ENCODE measurements around the gene HIVEP1.

The HIVEP1 gene

DNA sequence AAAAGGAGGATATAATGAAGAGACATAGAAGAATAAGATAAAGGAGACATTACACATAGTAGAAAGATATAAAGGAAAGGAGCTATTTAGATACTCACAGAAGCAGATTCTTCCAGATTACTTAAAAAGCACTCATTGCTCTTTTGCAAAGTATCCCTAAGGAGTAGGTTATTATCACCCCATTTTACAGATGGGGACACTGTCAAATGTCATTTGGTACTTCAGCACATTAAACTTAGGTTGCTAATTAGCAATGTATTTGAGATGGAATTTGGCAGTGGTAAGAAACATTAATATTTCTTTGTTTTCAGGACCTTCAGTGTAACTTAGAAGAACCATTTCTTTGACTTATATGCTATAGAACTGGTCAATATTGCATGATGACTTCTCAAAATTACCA is 11.9 kb upstream of the HIVEP1 start:
- Histone ChIP-seq H3K27ac (ENCODE audit: low read depth, low read length) (no peak overlapping the region), H3K4me3 (ENCODE audit: low read length) (no peak overlapping the region), H3K4me1 (ENCODE audit: control insufficient read depth, insufficient read depth, low read length) (no peaks in the 10 kb centered on the region), H3K27me3 (ENCODE audit: control insufficient read depth, insufficient read depth, low read length) (no peaks in the 10 kb centered on the region), H3K9ac (ENCODE audit: low read length) (no peak overlapping the region), H3K36me3 (ENCODE audit: control insufficient read depth, insufficient read depth, low read length) (no peaks in the 10 kb centered on the region)

DNA sequence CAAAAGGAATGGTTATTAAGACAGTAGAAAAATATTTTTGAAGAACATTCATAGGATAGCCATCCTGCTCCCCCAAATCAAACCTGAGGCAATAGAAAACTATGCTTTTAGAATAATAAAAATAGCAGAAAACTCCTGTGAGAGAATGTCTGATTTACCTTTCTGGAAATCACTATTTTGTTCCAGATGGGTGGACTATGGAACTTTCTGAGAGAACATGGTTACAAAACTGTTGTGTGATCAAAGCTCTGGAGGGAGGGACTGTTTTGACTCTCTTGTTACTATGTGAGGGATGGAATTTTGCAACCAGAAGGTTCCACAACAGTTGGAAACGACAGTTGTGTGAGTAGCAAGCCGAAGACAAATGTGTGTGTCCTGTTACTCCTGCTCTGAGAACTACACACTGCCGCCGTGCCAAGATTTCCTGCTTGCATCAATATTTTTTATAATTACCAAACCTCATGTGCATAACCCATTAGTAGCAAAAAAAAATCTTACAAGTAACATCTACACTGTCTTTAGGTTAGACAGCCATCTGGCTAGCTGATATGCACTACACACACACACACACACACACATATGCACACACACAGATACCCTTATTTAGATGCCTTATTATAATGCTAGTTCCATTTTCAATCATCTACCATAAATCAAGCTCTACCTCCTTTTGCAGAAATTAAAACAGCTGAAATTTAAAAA is 11.0 kb upstream of the HIVEP1 start:
- Histone ChIP-seq H3K4me3 (ENCODE audit: low read length) (no peak overlapping the region), H3K36me3 (ENCODE audit: control insufficient read depth, insufficient read depth, low read length) (no peaks in the 10 kb centered on the region), H3K9ac (ENCODE audit: low read length) (no peak overlapping the region), H3K27ac (ENCODE audit: low read depth, low read length) (no peak overlapping the region), H3K27me3 (ENCODE audit: control insufficient read depth, insufficient read depth, low read length) (no peaks in the 10 kb centered on the region), H3K4me1 (ENCODE audit: control insufficient read depth, insufficient read depth, low read length) (no peaks in the 10 kb centered on the region)

DNA sequence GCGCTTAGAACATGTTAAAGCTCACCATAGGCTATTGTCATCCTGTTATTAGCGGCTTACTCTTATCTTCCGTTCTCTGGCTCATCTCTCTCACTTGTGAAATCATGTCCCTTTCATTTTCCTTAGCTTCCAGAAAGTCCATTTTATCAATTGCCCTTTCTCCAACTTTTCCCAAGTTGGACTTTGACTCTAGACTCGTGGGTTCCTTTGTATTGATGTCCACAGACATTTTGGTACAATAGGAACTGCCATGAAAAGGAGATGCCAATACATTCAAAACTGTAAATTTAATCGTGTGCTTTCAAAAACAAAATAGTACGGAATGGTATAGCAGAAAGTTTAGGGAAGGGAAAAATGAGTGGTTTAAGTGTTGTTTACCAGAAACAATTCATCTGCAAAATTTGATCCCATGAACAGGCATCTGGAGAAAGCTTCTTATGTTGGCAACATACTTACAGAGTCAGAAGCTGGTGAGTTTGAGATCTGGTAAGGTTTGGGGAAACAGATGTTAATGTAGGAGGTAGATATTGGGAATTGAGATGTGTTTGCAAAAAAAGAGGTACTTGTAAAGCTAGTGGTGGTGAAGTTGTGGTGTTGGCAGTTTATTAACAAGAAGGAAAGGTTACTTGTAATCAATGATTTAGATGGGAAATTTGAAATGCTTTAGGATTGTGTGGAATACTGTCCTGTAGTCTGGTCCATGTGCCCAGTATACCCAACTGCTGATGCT is 10.2 kb upstream of the HIVEP1 start:
- no peak overlapping the region for H3K4me3 ChIP-seq (ENCODE audit: low read length)
- no peaks in the 10 kb centered on the region for H3K36me3 ChIP-seq (ENCODE audit: control insufficient read depth, insufficient read depth, low read length)
- no peak overlapping the region for H3K27ac ChIP-seq (ENCODE audit: low read depth, low read length)
- no peak overlapping the region for H3K9ac ChIP-seq (ENCODE audit: low read length)
- H3K27me3 ChIP-seq (ENCODE audit: control insufficient read depth, insufficient read depth, low read length) = no peaks in the 10 kb centered on the region
- H3K4me1 ChIP-seq (ENCODE audit: control insufficient read depth, insufficient read depth, low read length) = no peaks in the 10 kb centered on the region

DNA sequence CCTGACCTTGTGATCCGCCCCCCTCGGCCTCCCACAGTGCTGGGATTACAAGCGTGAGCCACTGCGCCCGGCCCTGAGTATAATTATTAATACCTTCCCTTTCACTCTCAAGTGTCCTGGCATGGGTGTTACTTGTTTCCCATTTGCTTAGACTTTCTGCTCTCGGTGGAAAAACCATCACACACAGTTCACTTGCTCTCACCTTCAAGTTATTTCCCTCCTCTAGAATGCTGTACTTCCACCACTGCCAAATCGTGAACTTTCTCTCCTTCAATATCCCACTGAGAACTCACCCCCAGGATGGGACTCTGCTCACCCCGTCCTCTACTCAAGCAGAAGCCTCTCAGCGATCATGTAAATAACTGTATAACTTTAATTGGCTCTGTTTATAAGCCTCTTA is 4.6 kb upstream of the HIVEP1 start:
- Histone ChIP-seq H3K4me3 (ENCODE audit: low read length) (no peak overlapping the region), H3K9ac (ENCODE audit: low read length) (no peak overlapping the region), H3K27ac (ENCODE audit: low read depth, low read length) (no peak overlapping the region), H3K4me1 (ENCODE audit: control insufficient read depth, insufficient read depth, low read length) (peaks cover 10% of the 10 kb centered on the region), H3K27me3 (ENCODE audit: control insufficient read depth, insufficient read depth, low read length) (no peaks in the 10 kb centered on the region), H3K36me3 (ENCODE audit: control insufficient read depth, insufficient read depth, low read length) (no peaks in the 10 kb centered on the region)

- H3K4me3 ChIP-seq (ENCODE audit: low read length) = peak overlapping the region; percentile 83
- peaks cover 10% of the 10 kb centered on the region for H3K4me1 ChIP-seq (ENCODE audit: control insufficient read depth, insufficient read depth, low read length)
- no peaks in the 10 kb centered on the region for H3K27me3 ChIP-seq (ENCODE audit: control insufficient read depth, insufficient read depth, low read length)
- peak overlapping the region; percentile 67 for H3K9ac ChIP-seq (ENCODE audit: low read length)
- no peaks in the 10 kb centered on the region for H3K36me3 ChIP-seq (ENCODE audit: control insufficient read depth, insufficient read depth, low read length)
- H3K27ac ChIP-seq (ENCODE audit: low read depth, low read length) = peak overlapping the region; percentile 97
These were observed 4.2 kb upstream of the HIVEP1 start for GRCh38 chr6:12007887-12008286.

GRCh38 chr6:12008366-12009179 is 3.5 kb upstream of the HIVEP1 start:
- peaks cover 15% of the 10 kb centered on the region for H3K4me1 ChIP-seq (ENCODE audit: control insufficient read depth, insufficient read depth, low read length)
- no peaks in the 10 kb centered on the region for H3K36me3 ChIP-seq (ENCODE audit: control insufficient read depth, insufficient read depth, low read length)
- H3K4me3 ChIP-seq (ENCODE audit: low read length) = peak overlapping the region; percentile 83
- H3K27ac ChIP-seq (ENCODE audit: low read depth, low read length) = peak overlapping the region; percentile 97
- H3K27me3 ChIP-seq (ENCODE audit: control insufficient read depth, insufficient read depth, low read length) = no peaks in the 10 kb centered on the region
- peak overlapping the region; percentile 67 for H3K9ac ChIP-seq (ENCODE audit: low read length)

DNA sequence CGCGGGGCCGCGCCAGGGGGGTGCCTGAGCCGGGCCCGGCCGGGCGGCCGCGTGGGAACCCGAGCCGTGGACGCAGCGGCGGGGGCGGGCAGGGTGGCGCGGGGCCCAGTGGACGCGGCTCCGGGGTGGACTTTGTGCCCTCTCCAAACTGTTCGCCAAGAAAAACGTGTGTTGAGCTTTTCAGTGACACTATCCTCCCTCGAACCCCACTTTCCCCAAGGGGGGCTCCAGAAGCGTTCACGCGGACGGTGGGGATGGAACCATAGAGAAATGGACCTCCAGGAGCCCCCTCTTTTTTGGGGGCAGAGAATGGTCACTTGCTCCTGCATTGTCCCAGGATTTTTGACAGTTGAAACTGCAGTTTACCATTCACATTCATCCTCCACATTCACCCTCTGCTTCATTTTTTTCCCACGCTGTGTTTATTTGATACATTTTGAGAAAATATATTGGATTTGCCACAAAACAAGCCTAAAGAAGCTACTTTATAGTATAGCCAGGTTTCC is 2.9 kb upstream of the HIVEP1 start:
- Histone ChIP-seq H3K36me3 (ENCODE audit: control insufficient read depth, insufficient read depth, low read length) (no peaks in the 10 kb centered on the region), H3K4me1 (ENCODE audit: control insufficient read depth, insufficient read depth, low read length) (peaks cover 15% of the 10 kb centered on the region), H3K4me3 (ENCODE audit: low read length) (peak overlapping the region; percentile 65), H3K27ac (ENCODE audit: low read depth, low read length) (peak overlapping the region; percentile 96), H3K27me3 (ENCODE audit: control insufficient read depth, insufficient read depth, low read length) (no peaks in the 10 kb centered on the region), H3K9ac (ENCODE audit: low read length) (peak overlapping the region; percentile 86)

- Histone ChIP-seq H3K4me1 (ENCODE audit: control insufficient read depth, insufficient read depth, low read length) (peaks cover 15% of the 10 kb centered on the region), H3K4me3 (ENCODE audit: low read length) (peak overlapping the region; percentile 65), H3K9ac (ENCODE audit: low read length) (peak overlapping the region; percentile 39), H3K27ac (ENCODE audit: low read depth, low read length) (peak overlapping the region; percentile 96), H3K27me3 (ENCODE audit: control insufficient read depth, insufficient read depth, low read length) (no peaks in the 10 kb centered on the region), H3K36me3 (ENCODE audit: control insufficient read depth, insufficient read depth, low read length) (no peaks in the 10 kb centered on the region)
These were observed 2.1 kb upstream of the HIVEP1 start for GRCh38 chr6:12009876-12010634.

DNA sequence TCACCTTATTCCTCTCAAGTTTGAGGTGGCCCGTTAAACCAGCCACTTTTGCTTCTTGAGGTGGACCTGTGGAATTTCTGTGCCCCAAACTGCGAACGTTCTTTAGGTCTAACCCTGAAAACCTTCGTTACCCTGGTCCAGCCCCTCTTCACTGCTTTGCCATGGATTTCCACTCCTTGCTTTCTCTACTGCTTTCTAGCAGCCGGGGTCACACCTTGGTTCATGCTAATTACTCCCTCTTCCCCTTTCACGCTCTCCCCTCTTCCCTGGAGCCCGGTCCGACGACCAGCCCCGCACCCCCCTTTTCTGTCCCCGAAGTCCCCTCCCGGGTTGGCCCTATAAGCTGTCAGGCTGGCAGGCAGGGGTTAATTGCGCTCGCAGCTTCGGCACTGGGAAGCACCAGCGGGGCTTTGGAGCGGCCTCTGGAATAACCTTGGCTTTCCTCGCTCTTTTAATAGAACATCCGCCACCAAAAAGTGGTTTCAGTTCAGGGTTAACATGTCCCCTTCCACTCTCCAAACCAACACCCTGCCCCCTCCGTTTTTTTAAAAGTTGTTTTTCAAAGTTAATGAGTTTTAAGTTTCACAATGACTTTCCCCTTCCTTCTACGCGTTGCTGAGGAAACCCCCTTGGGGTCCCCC is 1.4 kb upstream of the HIVEP1 start:
- peak overlapping the region; percentile 36 for H3K9ac ChIP-seq (ENCODE audit: low read length)
- H3K36me3 ChIP-seq (ENCODE audit: control insufficient read depth, insufficient read depth, low read length) = no peaks in the 10 kb centered on the region
- peaks cover 15% of the 10 kb centered on the region for H3K4me1 ChIP-seq (ENCODE audit: control insufficient read depth, insufficient read depth, low read length)
- peak overlapping the region; percentile 96 for H3K27ac ChIP-seq (ENCODE audit: low read depth, low read length)
- peak overlapping the region; percentile 65 for H3K4me3 ChIP-seq (ENCODE audit: low read length)
- no peaks in the 10 kb centered on the region for H3K27me3 ChIP-seq (ENCODE audit: control insufficient read depth, insufficient read depth, low read length)

- Histone ChIP-seq H3K4me3 (ENCODE audit: low read length) (peak overlapping the region; percentile 42), H3K27me3 (ENCODE audit: control insufficient read depth, insufficient read depth, low read length) (no peaks in the 10 kb centered on the region), H3K36me3 (ENCODE audit: control insufficient read depth, insufficient read depth, low read length) (no peaks in the 10 kb centered on the region), H3K9ac (ENCODE audit: low read length) (no peak overlapping the region), H3K4me1 (ENCODE audit: control insufficient read depth, insufficient read depth, low read length) (peaks cover 15% of the 10 kb centered on the region), H3K27ac (ENCODE audit: low read depth, low read length) (peak overlapping the region; percentile 96)
These were observed 655 bp upstream of the HIVEP1 start for GRCh38 chr6:12011276-12012037.
